Peyer's patch (tissue), 4 donors: ENCODE data around the gene CREB3L2.
A peak's percentile ranks its signal among the peaks of the same experiment; 100 is the strongest.

Source experiments
- POLR2A ChIP-seq, 2 donors: fragments of 450-650 bp; IDR thresholded peaks; one replicate each; pipeline ENCODE4 v1.5.1; 2017; ENCODE audit warnings: antibody characterized with exemption in 2 of 2, mild to moderate bottlenecking in 2 of 2, moderate library complexity in 2 of 2
- TF ChIP-seq, protein P1 (sequence below), 6 experiments: fragments of 450-650 bp in 4 of 6; fragments of 200-600 bp in 2 of 6; sonication (generic) in 1 of 6; IDR thresholded peaks; one replicate each; pipeline ENCODE4 v1.5.1; 2017 to 2019; ENCODE audit warnings: antibody characterized with exemption in 6 of 6, mild to moderate bottlenecking in 3 of 6, moderate library complexity in 1 of 6

DNA sequence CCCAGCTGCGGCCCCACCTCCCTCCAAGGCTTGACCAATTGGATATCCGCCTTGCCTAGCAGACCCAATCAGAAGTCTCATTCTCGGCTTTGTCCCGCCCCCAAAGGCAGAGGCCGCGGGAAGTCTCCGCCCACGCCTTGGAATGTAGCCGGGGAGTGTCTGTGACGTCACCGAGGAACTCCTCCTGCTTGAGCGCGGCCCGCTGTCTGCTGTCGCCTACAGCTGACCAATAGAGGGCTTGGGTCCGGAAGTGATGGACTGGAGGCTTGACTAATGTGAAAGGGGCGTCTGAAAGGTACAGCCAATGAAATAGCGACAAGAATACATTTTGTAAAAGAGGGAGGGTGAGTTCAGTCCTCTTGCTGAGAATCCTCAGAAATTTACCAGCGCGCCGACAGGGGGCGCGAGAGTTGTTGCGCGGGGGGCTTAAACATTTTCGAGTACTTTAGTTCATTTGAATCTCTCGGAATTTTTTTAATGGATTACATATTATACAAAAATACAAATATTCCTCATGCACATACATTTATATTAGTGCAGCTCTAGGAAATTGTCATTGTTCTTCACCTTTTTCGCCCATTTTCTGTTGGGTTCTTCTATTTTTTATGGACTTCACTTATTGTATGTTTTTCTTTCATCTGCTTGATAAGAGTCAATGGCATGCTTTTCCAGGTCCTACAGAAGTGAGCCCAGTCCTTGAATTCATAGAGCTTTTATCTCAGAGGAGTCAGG is 376 bp upstream of the CREB3L2 start:
- no peak for TF ChIP-seq POLR2A (IDR thresholded peaks at IDR 0.05)
- TF ChIP-seq, protein P1, sequence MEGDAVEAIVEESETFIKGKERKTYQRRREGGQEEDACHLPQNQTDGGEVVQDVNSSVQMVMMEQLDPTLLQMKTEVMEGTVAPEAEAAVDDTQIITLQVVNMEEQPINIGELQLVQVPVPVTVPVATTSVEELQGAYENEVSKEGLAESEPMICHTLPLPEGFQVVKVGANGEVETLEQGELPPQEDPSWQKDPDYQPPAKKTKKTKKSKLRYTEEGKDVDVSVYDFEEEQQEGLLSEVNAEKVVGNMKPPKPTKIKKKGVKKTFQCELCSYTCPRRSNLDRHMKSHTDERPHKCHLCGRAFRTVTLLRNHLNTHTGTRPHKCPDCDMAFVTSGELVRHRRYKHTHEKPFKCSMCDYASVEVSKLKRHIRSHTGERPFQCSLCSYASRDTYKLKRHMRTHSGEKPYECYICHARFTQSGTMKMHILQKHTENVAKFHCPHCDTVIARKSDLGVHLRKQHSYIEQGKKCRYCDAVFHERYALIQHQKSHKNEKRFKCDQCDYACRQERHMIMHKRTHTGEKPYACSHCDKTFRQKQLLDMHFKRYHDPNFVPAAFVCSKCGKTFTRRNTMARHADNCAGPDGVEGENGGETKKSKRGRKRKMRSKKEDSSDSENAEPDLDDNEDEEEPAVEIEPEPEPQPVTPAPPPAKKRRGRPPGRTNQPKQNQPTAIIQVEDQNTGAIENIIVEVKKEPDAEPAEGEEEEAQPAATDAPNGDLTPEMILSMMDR (IDR thresholded peaks at IDR 0.05): peak; percentile 71 to 95 (median 86)
